NCI-H524 (cell line): Measurements from ENCODE around the gene PCBP3.
"Not testable (repeated sequence)": the region's sequence is repeated elsewhere in the genome, so short reads cannot be mapped to it uniquely, and the experiment has no call there.

Experiments used
- DNase-seq, 2 experiments: peaks; one replicate each; lab custom pipeline; 2025; lab: John Stamatoyannopoulos, UW

The PCBP3 gene

GRCh38 chr21:45613396-45613795 is 30.1 kb upstream of the PCBP3 start:
- no peak for DNase-seq

GRCh38 chr21:45613881-45614280 is 29.6 kb upstream of the PCBP3 start:
- DNase-seq: no peak

GRCh38 chr21:45615145-45615711 is 28.3 kb upstream of the PCBP3 start:
- peak; percentile 56 to 70 for DNase-seq

DNA sequence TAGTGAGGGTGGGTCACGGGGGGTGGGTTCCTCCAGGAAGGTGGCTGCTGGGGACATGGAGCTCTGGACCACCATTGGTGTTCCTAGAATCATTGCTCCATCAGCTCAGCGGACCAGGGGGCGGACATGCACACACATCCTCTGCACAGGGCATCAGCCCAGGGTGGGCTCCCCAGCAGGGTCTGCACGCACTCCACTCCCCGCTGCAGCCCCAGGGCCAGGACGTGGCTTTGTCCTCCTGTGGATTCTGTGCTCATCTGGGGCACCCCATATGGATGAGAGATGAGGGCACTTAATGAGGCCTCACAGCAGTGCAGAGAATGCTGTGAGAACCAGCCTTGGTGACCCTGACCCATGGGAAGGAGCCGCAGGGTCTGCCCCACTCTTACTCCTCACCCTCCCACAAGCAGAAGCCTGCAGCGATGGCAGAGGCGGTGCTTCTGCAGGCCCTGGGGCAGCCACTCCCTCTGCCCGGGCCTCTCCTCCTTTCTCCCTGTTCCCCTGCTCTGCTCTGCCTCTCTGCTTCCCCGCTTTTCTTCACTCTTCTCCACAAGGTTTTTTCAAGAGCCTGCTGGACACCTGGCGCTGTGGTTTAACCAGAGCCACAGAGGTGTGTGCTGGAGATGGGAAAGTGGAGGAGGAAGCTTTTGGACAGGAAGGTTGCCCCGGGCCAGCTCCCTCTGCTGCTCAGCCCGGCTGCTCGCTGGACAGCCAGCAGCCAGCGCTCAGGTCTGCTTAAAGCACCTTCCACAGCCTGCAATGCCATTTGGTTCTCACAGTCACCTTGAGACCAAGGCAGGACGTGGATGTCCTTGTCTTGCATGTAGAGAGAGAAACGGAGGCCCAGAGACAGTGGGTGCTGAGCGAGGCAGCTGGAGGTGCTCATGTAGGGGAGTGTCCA is 26.3 kb upstream of the PCBP3 start:
- DNase-seq: peak in 1 of 2 experiments; percentile 25

DNA sequence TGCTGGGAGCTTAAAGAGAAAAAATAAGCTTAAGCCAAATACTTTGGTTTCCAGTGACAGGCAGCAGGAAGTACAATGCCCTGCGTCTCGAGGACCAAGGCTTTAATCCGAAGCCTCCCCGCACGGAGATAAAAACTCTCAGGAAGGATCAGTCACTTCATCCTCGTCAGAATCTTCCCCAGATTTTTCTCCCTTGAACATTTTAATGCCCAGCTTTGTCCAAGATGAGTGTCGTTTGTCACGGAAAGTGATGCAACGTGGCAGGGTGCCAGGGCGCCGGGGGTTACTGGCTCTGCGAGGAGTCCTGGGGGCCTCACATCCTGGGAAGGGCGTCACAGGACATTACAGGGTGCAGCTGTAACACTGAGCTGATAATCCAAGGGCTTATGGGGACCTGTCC is 25.2 kb upstream of the PCBP3 start:
- peak; percentile 79 to 88 for DNase-seq

DNA sequence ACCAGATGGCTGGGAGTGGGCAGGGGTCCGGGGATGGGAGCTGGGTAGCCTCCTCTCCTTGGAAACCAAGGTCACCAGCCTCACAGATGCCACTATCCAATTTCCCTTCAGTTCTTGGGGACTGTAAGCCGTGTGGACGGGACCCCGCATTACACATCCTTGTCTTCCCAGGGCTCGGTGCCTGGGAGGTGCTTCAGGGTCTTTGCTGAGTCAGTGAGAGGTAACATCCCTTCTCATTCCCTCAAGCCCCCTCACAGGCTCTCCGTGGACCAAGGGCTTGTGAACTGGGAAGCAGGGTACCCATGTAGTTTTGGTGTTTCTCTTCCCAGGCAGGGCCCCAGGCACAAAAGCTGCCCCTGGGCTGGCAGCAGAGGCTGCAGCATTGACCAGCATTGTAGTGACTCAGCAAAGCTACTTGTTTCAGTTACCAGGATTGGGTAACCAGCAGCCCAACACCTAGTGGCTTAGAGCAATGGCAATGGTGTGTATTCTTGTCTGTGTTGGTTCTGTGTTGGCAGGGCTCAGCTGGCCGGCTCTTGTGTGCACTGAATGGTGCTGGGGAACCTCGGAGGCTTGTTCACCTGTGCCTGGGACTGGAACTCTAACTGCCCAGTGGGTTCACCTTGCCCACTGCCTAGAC is 24.6 kb upstream of the PCBP3 start:
- DNase-seq: no peak

- no peak for DNase-seq
Measured at GRCh38 chr21:45620201-45620923, 23.2 kb upstream of the PCBP3 start.

DNA sequence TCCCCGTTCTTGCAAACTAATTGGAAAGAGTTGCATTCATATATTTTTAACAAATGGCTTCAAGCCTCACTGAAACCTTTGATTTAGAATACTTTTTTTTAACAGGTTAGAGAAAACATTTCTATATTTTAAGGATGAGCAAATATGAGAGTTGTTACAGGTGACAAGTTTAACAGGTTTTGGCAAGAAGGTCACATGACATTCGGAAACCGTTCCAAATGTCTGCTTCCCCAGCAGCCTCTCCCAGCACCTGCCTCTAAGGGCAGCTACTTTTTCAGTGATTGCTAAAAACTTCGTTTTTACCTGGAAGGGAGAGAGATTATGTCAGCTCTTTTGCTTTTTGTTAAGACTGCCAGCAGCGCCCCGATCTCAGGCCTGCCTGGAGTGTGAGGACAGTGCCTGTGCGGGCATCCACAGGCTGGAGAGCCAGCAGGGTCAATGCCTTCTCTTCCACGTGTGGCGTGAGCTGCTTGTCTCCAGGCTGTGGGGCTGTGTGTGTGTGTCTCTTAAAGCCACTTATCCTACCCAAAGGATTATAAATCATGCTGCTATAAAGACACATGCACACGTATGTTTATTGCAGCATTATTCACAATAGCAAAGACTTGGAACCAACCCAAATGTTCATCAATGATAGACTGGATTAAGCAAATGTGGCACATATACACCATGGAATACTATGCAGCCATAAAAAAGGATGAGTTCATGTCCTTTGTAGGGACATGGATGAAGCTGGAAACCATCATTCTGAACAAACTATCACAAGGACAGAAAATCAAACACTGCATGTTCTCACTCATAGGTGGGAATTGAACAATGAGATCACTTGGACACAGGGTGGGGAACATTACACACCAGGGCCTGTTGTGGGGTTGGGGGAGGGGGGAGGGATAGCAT is 21.8 kb upstream of the PCBP3 start:
- DNase-seq: not testable (repeated sequence)

- no peak for DNase-seq
Measured at GRCh38 chr21:45622416-45623097, 21.0 kb upstream of the PCBP3 start.

DNA sequence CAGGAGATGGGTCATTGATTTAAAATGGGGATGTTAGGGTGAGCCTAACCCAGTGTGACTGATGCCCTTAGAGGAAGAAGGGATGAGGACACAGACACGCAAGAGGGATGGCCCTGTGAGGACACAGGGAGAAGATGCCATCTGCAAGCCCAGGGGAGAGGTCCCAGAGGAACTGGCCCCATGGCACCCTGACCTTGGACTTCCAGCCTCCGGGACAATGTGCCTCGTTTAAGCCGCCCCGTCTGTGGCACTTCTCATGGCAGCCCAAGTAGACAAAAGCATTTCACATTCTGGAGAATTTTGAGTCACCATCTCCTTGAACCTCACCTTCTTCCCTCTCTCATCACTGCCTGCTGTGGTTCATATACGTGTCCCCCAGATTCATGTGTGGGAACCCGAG is 20.1 kb upstream of the PCBP3 start:
- no peak for DNase-seq

DNA sequence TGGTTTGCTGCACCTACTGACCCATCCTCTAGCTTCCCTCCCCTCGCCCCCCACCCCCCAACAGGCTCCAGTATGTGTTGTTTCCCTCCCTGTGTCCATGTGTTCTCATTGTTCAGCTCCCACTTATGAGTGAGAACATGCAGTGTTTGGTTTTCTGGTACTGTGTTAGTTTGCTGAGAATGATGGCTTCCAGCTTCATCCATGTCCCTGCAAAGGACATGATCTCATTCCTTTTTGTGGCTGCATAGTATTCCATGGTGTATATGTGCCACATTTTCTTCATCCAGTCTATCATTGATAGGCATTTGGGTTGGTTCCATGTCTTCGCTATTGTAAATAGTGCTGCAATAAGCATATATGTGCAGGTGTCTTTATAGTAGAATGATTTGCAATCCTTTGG is 17.4 kb upstream of the PCBP3 start:
- not testable (repeated sequence) for DNase-seq

DNA sequence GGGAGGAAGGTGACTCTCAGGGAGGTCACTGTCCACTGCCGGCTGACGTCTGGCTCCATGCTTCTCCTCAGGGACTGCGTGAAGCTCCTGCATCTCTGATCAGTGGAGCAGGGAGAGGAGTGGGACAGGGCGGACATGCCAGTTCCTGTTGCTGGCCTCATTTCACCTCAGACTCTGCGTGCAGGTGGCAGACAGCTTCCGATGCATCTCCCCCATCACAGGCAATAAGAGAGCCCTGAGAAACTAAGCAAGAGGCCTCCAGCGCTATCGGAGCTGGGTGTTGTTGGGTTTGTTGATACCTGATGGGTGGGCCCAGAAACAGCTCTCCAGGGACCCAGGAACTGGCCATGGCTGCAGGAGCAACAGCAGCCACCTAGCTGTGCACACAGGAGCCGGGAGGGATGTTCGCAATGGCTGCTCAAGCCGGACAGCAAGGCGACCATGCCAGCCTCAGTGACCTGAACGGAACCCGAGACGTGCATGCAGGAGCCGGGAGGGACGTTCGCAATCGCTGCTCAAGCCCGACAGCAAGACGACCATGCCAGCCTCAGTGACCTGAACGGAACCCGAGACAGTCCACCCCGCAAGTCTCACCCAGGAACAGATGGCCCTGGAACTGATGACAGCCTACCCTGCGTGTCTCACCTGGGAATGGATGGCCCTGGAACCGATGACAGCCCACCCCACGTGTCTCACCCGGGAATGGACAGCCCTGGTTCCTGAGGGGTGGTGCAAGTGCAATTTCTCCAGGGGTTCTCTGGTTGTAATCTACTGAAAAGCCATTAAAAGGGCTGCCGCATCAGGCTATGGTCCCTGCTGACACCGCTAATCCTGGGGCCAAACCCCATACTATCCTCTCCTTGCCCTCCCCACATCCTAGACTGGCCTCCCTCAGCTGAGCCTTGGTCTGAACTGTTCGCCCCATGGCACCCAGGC is 14.2 kb upstream of the PCBP3 start:
- no peak for DNase-seq

GRCh38 chr21:45630066-45630694 is 13.3 kb upstream of the PCBP3 start:
- no peak for DNase-seq

DNA sequence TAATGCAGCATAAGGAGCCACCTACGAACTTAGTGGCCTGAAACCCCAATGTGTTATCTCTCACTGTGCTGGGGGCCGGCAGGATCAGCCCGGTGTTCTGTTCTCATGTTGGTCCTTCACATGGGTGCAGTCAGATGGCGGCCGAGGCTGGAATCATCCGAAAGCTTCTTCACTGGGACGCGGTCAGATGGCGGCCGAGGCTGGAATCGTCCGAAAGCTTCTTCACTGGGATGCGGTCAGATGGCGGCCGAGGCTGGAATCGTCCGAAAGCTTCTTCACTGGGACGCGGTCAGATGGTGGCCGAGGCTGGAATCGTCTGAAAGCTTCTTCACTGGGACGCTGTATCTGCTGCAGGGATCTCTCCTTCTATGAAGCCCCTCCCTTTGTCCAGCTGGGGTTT is 12.6 kb upstream of the PCBP3 start:
- DNase-seq: no peak

DNA sequence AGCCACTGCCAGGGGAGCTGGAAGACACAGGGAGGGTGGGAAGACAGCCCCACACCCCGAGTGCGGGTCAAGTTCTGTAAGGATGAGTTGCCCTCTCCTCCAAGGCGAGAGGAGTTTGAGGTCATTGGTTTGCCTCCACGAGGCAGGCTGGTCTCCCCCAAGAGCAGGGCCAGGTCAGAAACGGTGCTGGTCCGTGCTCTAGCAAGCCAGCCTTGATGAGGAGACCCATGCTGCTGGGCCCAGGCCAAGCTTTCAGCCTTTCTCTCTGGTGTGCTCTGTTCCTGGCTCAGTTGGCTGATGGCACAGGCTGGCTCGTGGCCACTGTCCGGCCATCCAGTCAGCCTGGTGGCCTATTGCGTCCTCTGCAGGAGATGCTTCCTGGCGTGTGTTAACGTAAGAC is 12.0 kb upstream of the PCBP3 start:
- DNase-seq: no peak

GRCh38 chr21:45632160-45632559 is 11.4 kb upstream of the PCBP3 start:
- no peak for DNase-seq

DNA sequence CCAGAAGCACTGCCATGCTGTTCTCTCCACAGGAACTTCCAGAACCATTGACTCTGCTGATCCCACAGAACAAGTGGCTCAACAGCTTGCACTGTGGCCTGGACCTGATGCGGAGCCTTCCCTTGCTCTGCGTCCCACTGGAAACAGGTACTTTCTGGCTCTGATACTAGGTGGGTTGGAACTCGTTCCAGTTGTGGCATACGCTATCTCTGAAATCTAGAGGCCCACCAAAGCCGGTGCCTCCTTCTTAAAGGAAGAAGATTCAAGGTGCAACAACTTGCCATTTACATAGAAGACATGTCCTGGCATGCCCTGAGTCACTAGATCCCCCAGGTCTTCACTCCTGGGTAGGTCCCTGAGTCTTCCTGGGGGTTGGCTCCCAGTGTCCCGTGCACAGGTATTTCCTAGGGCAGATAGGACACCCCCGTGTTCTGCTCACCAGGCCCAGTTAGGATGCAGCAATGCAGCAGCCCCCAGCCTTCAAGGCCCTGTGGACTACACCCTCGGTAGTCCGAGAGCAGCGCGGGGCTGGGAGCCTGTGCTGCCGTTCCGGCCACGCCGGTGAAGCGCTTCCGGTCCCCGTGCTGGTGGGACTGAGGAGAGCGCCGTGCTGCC is 10.8 kb upstream of the PCBP3 start:
- DNase-seq: no peak

DNA sequence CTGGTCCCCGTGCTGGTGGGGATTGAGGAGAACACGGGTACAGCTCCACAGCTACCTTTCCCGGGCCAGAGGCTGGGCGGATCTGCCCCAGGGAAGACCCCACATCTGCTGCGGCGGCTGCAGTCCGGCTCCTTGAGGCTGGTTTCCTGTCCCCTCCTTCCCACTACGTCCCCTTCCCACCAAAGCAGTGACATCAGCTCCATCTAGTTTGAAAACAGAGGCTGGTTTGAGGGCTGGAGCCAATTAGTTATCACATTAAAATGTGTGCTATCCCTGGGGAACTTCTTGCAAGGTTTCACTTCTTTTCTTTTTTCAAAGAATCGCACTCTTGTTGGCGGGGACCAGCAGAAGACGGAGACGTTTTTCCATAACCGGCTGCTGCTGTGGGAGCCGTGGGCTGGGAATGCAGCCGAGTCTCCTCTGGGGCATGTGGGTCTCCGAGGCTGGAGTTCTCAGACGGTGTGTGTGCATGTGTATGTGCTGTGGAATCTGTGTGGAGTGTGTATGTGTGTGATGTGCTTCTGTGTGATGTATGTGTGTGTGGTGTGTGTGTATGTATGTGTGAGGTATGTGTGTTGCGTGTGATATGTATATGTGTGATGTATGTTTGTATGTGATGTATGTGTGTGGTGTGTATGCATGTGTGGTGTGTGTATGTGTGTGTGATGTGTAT is 8.9 kb upstream of the PCBP3 start:
- no peak for DNase-seq
